HG02678 (cell line): ENCODE measurements around the gene CABCOCO1.
"Not testable (repeated sequence)": the region's sequence is repeated elsewhere in the genome, so short reads cannot be mapped to it uniquely, and the experiment has no call there.

Experiments used
- ATAC-seq: cut with Tn5 transposase; IDR thresholded peaks from one replicate; pipeline ENCODE4 v1.9.1; 2021; ENCODE audit warnings: mild to moderate bottlenecking, moderate library complexity; ENCODE audit not compliant: unreplicated experiment

The CABCOCO1 gene

GRCh38 chr10:61705022-61705613 is 42.4 kb downstream of the CABCOCO1 start:
- no peak for ATAC-seq

GRCh38 chr10:61708846-61709245 is 46.1 kb downstream of the CABCOCO1 start:
- ATAC-seq = no peak

- not testable (repeated sequence) for ATAC-seq
Measured at GRCh38 chr10:61712105-61712504, 49.4 kb downstream of the CABCOCO1 start.

DNA sequence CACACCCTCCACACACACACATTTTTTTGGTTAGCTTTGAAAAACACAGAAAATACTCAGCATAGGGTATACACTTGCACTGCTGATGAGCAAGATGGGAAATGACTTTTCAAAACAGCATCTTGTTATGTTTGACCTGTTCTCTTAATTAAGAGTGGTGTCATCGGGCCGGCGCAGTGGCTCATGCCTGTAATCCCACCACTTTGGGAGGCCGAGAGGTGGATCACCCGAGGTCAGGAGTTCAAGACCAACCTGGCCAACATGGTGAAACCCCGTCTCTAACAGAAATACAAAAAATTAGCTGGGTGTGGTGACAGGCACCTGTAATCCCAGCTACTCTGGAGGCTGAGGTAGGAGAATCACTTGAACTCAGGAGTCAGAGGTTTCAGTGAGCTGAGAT is 56.7 kb downstream of the CABCOCO1 start:
- not testable (repeated sequence) for ATAC-seq

DNA sequence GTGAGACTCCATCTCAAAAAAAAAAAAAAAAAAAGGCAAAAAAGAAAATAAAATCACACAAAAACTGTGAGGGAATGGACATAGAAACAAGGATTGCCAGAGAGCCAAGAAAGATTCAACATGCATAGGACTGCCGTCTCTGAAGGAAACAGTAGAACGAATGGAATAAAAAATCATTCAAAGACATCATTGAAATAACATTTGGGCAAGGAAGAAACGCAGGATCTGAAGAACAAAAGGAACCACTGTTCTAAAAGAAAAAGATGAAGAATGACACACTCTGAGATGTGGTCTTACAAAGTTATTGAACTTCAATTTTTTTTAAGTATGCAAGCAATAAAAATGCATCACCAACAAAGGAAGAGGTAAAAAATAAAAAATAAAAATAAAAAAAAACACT is 57.2 kb downstream of the CABCOCO1 start:
- ATAC-seq = no peak

GRCh38 chr10:61721431-61721830 is 58.7 kb downstream of the CABCOCO1 start:
- ATAC-seq = no peak

DNA sequence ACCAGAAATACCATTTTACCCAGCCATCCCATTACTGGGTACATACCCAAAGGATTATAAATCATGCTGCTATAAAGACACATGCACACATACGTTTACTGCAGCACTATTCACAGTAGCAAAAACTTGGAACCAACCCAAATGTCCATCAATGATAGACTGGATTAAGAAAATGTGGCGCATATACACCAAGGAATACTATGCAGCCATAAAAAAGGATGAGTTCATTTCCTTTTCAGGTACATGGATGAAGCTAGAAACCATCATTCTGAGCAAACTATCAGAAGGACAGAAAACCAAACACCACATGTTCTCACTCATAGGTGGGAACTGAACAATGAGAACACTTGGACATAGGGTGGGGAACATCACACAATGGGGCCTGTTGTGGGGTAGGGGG is 62.5 kb downstream of the CABCOCO1 start:
- not testable (repeated sequence) for ATAC-seq

DNA sequence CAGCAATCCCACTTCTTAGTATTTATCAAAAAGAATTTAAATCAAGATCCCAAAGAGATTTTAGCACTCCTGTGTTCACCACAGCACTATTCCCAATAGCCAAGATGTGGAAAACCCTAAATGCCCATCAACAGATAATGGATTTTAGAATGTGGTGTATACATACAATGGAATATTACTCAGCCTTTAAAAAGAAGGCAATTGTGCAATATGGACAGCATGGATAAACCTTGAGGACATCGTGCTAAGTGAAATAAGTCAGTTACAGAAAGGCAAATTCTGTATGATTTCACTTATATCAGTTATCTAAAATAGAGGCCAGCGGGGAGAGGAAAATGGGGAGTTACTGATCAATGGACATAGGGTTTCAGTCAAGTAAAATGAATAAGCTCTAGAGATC is 66.9 kb downstream of the CABCOCO1 start:
- no peak for ATAC-seq

DNA sequence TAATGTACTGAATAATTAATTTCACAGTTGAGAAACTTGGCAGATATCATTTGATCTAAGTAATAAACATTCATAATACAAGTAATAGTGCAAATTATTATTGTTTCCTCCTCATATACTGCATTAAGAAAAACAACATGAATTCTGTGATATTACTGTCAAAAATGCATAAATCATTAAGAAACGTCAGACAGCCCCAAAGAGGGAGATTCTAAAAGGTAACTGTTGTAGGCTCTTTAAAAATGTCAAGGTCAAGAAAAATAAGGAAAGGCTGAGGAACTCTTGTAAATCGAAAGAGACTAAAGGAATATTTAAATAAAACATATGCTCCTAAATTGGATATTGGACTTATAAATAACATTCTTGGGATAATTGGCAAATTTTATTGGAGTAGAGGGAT is 67.9 kb downstream of the CABCOCO1 start:
- ATAC-seq = no peak

DNA sequence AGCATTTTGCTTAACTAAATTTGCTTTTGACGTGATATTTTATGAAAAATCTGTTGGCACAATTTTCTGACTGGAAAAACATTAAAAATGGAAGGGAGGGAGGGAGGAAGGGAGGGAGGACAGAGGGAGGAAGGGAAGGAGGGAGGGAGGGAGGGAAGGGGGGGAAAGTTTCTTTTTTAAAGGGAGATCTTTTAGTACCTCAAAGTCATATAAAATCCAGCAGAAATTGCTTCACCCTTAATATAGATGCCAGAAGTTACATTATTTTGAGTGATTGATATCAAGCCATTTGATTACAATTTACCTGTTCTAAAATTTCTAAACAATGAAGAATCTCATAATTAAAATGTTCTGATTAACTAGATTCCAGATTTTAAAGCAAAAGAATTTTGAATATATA is 68.9 kb downstream of the CABCOCO1 start:
- ATAC-seq = no peak

DNA sequence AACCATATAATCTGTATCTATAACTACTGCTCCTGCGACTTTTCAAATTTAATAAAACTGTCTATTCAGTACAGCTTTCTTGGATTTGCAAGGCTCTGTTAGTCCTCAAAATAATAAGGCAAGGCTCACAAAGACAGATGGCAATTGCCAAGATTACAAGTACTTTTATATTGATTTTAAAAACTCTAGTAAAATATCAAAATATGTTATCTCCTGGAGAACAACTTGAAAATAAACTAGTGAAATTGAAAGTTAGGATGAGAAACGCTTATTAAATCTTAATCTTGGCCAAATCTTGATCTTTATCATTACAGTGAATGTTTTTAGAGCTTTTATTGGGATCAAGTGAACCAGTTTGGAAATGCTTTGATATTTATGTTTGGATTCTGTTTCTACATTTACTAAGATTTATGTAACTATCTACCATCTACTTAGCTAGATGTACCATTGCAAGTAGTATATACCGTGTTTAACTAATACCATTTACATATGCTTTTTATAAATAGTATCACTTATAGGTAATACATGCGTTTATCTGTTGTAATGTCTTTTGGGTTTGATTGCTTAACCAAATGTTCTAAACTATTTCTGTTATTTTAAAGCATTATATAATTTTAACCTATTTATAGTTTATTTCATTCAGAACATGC is 70.0 kb downstream of the CABCOCO1 start:
- no peak for ATAC-seq

GRCh38 chr10:61733358-61733940 is 70.7 kb downstream of the CABCOCO1 start:
- ATAC-seq = no peak

- ATAC-seq = no peak
Measured at GRCh38 chr10:61735882-61736281, 73.2 kb downstream of the CABCOCO1 start.

GRCh38 chr10:61737455-61737854 is 74.7 kb downstream of the CABCOCO1 start:
- not testable (repeated sequence) for ATAC-seq

- ATAC-seq = no peak
Measured at GRCh38 chr10:61742812-61743211, 80.1 kb downstream of the CABCOCO1 start.

DNA sequence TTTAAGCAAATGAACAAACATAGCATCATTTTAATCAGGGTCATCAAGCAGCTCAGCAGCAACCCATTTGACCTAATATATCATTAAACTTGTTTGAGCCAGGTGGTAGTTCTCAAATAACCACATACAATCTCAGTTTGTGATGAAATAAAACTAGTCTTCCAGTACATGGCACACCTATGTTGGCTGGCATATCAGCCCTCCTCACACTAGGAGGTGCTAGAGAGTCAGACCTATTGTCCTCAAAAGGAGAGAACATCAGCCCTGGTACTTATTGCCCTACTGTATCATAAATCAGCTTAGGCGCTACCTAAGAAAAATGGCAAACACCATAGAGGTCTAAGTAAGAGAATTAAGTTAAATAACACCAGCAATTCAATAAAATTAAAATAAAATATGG is 81.7 kb downstream of the CABCOCO1 start:
- ATAC-seq = no peak

DNA sequence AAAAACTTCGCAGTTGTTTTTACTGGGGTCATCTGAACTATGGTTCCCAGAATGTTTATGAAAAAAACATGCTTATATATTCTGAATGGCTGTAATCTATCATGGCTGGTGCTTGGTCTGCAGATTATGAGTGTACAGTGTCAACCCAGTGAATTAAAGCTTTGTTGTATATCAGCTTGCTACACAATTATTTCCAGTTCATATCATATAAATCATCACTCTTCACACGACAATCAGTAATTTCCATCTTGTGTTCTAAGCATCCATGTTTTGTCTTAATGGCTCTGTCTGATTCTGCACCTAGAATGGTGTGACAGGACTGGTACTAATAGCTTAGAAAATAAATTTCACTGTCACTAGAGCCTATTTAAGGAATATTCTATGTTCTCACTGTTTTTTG is 83.6 kb downstream of the CABCOCO1 start:
- no peak for ATAC-seq

GRCh38 chr10:61747307-61747706 is 84.6 kb downstream of the CABCOCO1 start:
- ATAC-seq = no peak

- ATAC-seq = no peak
Measured at GRCh38 chr10:61749291-61749690, 86.6 kb downstream of the CABCOCO1 start.

GRCh38 chr10:61750943-61751471 is 88.3 kb downstream of the CABCOCO1 start:
- peak; percentile 88 for ATAC-seq

DNA sequence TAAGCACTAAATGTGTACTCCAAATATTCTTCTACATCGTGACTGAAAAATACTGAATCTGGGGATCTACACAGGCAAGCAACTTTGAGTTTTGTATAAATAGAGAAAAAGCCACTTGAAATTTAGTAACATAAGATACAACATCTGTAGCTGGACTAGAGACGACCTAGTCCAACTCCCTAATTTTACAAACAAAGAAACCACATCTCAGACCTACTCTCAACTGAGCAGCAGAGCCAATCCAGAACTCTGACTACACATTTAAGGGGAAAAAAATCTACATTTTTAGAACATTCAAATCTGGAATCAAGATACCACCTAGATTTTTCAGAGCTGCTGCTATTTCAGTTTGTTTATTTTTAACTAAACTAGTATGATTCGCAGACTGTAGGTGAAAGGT is 88.9 kb downstream of the CABCOCO1 start:
- peak; percentile 2 for ATAC-seq
